B cell (primary cell): ENCODE results near the gene RASA3. TPM values are rescaled to one million over a fixed set of nuclear protein-coding genes. Genes with fewer than 3 reads are reported as not detected.
"Not testable (repeated sequence)": the region's sequence is repeated elsewhere in the genome, so short reads cannot be mapped to it uniquely, and the experiment has no call there.

ENCODE experiments used
- ATAC-seq: fragments of 200-7000 bp; cut with Tn5 transposase; one replicate; pipeline ENCODE4 v1.10.0; 2021; ENCODE audit warnings: low read depth, mild to moderate bottlenecking, moderate number of reproducible peaks, moderate library complexity
- CTCF ChIA-PET: fragments of 350-600 bp; sonication (Branson Sonifier 250); formaldehyde crosslinking; loops from one replicate; lab custom pipeline; 2021; ENCODE audit warnings: antibody characterized with exemption, inconsistent platforms; lab: Charles Lee
- POLR2A ChIA-PET: fragments of 350-600 bp; sonication (Branson Sonifier 250); formaldehyde crosslinking; loops from one replicate; lab custom pipeline; 2021; ENCODE audit warnings: antibody characterized with exemption; lab: Charles Lee
- DNase-seq: peaks from one replicate; pipeline ENCODE4 v3.0.0; 2013
- H2AFZ ChIP-seq: 2 replicates; pipeline ENCODE4 v1.6.1; 2012; ENCODE audit warnings: mild to moderate bottlenecking, low read depth, low read length; ENCODE audit not compliant: insufficient read depth, poor library complexity, severe bottlenecking
- H3K27ac ChIP-seq, 2 donors: 1 replicate in 1 of 2; 2 replicates in 1 of 2; pipeline ENCODE4 v1.5.1; 2012 to 2013; ENCODE audit warnings: low read length in 2 of 2, mild to moderate bottlenecking in 2 of 2, moderate library complexity in 1 of 2
- H3K27me3 ChIP-seq, 4 experiments: fragments of 200-600 bp in 1 of 4; sonication (generic) in 1 of 4; replicated peaks in 1 of 4; 1 replicate in 2 of 4; 2 replicates in 2 of 4; pipeline versions ENCODE4 v1.6.1 to v1.7.0; 2013 to 2016; ENCODE audit warnings: low read length in 3 of 4, mild to moderate bottlenecking in 2 of 4, mixed read lengths in 1 of 4, moderate library complexity in 1 of 4; ENCODE audit not compliant: insufficient read depth in 4 of 4, control insufficient read depth in 3 of 4; ENCODE audit errors: control extremely low read depth in 1 of 4
- H3K36me3 ChIP-seq, 2 experiments: replicated peaks in 1 of 2; 1 replicate in 1 of 2; 2 replicates in 1 of 2; pipeline versions ENCODE4 v1.6.1 to v1.7.1; 2013; ENCODE audit warnings: low read length in 1 of 2; ENCODE audit not compliant: insufficient read depth in 2 of 2, control insufficient read depth in 1 of 2; ENCODE audit errors: control extremely low read depth in 1 of 2, extremely low read depth in 1 of 2
- H3K4me1 ChIP-seq, 2 donors: fragments of 200-600 bp in 1 of 2; sonication (generic) in 1 of 2; 1 replicate in 1 of 2; 2 replicates in 1 of 2; pipeline versions ENCODE4 v1.5.1 to v1.6.1; 2013 to 2017; ENCODE audit warnings: low read length in 2 of 2; ENCODE audit not compliant: control insufficient read depth in 2 of 2, insufficient read depth in 2 of 2
- H3K4me2 ChIP-seq: replicated peaks from 2 replicates; pipeline ENCODE3; 2012; ENCODE audit warnings: mild to moderate bottlenecking, low read depth, low read length; ENCODE audit not compliant: poor library complexity, severe bottlenecking
- H3K4me3 ChIP-seq, 5 experiments: fragments of 200-600 bp in 1 of 5; sonication (generic) in 1 of 5; 1 replicate in 3 of 5; 2 replicates in 2 of 5; pipeline versions ENCODE4 v1.5.1 to v1.7.0; 2011 to 2016; ENCODE audit warnings: low read length in 4 of 5, mild to moderate bottlenecking in 4 of 5, low read depth in 2 of 5, control low read depth in 1 of 5, moderate library complexity in 1 of 5; ENCODE audit not compliant: insufficient read depth in 1 of 5; ENCODE audit errors: control extremely low read depth in 1 of 5, extremely low read depth in 1 of 5
- H3K79me2 ChIP-seq: fragments of 200-600 bp; sonication (generic); one replicate; pipeline ENCODE4 v1.6.0; 2016; ENCODE audit warnings: low read length; ENCODE audit not compliant: control insufficient read depth, insufficient read depth
- H3K9ac ChIP-seq: fragments of 200-600 bp; sonication (generic); 2 replicates; pipeline ENCODE4 v1.6.1; 2017; ENCODE audit warnings: mild to moderate bottlenecking, low read length, moderate library complexity
- H3K9me3 ChIP-seq, 3 donors: one replicate each; pipeline versions ENCODE4 v1.6.1 to v1.7.1; 2013; ENCODE audit warnings: low read length in 2 of 3; ENCODE audit not compliant: control insufficient read depth in 2 of 3, insufficient read depth in 1 of 3; ENCODE audit errors: control extremely low read depth in 1 of 3
- H4K20me1 ChIP-seq: 2 replicates; pipeline ENCODE4 v1.6.0; 2012; ENCODE audit warnings: mild to moderate bottlenecking, low read length; ENCODE audit not compliant: insufficient read depth, control insufficient read depth, poor library complexity, severe bottlenecking
- H3K27ac Mint-ChIP-seq: one replicate; pipeline ENCODE4 v1.8.0; 2021; ENCODE audit warnings: mixed read lengths
- H3K27me3 Mint-ChIP-seq: one replicate; pipeline ENCODE4 v1.8.0; 2021; ENCODE audit warnings: mixed read lengths
- H3K4me1 Mint-ChIP-seq: one replicate; pipeline ENCODE4 v1.8.0; 2021; ENCODE audit warnings: mixed read lengths
- H3K4me3 Mint-ChIP-seq: one replicate; pipeline ENCODE4 v1.8.0; 2021; ENCODE audit warnings: mixed read lengths
- H3K9me3 Mint-ChIP-seq: one replicate; pipeline ENCODE4 v1.8.0; 2022; ENCODE audit warnings: mixed read lengths; ENCODE audit not compliant: insufficient read depth
- EZH2 ChIP-seq: IDR thresholded peaks from 2 replicates; pipeline ENCODE4 v1.6.1; 2012; ENCODE audit warnings: borderline replicate concordance, low read depth, mild to moderate bottlenecking, moderate library complexity, low read length; ENCODE audit not compliant: insufficient read depth, poor library complexity, severe bottlenecking
- whole genome bisulfite sequencing: methylation state at CpG from one replicate; pipeline ENCODE4 v1.1.5; 2013; ENCODE audit warnings: missing lambda C conversion rate; ENCODE audit not compliant: insufficient coverage; 5-methylcytosine and 5-hydroxymethylcytosine counted together
- intact Hi-C: fragments of 100-400 bp; cut with micrococcal nuclease; formaldehyde crosslinking; loops from one replicate; pipeline ENCODE4 v1.10.0; 2022
- polyA plus RNA-seq: library from polyadenylated mRNA; depleted of rRNA; stranded (reverse); fragments of >200 nt; gene quantifications from 2 replicates; pipeline ENCODE4 v1.2.3, GENCODE V29; 2012
- total RNA-seq, 2 donors: library from RNA; stranded (reverse); fragments of 120-200 nt in 1 of 2; gene quantifications; 1 replicate in 1 of 2; 2 replicates in 1 of 2; pipeline versions ENCODE4 v1.2.3 to v1.2.4, GENCODE V29; 2013 to 2022
- TF ChIP-seq, protein P1 (sequence below): fragments of 200-600 bp; IDR thresholded peaks from one replicate; pipeline ENCODE4 v1.8.0; 2022; ENCODE audit warnings: antibody characterized with exemption, mild to moderate bottlenecking

The RASA3 gene
- total and polyA plus RNA-seq, 2 donors (not counting 1 experiment from before 2014, with no cell fraction given), result 54.2 to 87.4 TPM

DNA sequence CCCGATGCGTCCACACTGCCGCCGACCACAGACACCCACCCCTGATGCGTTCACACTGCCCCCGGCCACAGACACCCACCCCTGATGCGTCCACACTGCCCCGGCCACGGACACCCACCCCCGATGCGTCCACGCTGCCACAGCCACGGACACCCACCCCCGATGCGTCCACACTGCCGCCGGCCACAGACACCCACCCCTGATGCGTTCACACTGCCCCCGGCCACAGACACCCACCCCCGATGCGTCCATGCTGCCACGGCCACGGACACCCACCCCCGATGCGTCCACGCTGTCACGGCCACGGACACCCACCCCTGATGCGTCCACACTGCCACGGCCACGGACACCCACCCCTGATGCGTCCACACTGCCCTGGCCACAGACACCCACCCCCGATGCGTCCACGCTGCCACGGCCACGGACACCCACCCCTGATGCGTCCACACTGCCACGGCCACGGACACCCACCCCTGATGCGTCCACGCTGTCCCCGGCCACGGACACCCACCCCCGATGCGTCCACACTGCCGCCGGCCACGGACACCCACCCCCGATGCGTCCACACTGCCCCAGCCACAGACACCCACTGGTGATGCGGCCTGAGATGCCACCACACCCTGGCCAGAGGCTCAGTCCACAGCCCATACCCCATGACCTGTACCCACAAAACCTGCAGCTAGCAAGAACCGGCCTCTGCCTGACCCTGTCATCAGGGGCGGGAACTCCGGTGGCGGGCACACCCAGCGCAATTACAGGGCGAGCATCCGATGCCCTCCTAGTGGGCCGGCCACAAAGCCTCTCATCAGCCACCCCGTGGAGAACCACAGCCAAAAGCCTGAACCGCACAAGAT lies 28.4 kb downstream of the RASA3 start:
- intact Hi-C loops, result no loop called here
- Mint-ChIP-seq H3K4me1 (peaks cover 22% of the 10 kb centered on the region), H3K4me3 (no peak overlapping the region), H3K27me3 (no peaks in the 10 kb centered on the region), H3K27ac (peak overlapping the region; percentile 32), H3K9me3 (no peaks in the 10 kb centered on the region)
- Histone ChIP-seq H3K9me3 (peaks cover 0 to 4% (median 0%) of the 10 kb centered on the region in 3 donors), H3K4me1 (peaks cover 5 to 13% of the 10 kb centered on the region in 2 donors), H3K36me3 (peaks cover 0 to 24% of the 10 kb centered on the region in 2 experiments), H4K20me1 (peaks cover 91% of the 10 kb centered on the region), H2AFZ (no peak overlapping the region), H3K9ac (no peak overlapping the region), H3K27ac (no peak overlapping the region), H3K4me2 (no peak overlapping the region), H3K79me2 (peaks cover 92% of the 10 kb centered on the region), H3K4me3 (no peak overlapping the region), H3K27me3 (no peaks in the 10 kb centered on the region)
- ATAC-seq, result no peak
- WGBS, result 95% methylated on average over 29 of the region's 62 CpGs
- ChIA-PET POLR2A (no interaction called here), CTCF (no interaction called here)
- no peak for DNase-seq
- TF ChIP-seq, protein P1, sequence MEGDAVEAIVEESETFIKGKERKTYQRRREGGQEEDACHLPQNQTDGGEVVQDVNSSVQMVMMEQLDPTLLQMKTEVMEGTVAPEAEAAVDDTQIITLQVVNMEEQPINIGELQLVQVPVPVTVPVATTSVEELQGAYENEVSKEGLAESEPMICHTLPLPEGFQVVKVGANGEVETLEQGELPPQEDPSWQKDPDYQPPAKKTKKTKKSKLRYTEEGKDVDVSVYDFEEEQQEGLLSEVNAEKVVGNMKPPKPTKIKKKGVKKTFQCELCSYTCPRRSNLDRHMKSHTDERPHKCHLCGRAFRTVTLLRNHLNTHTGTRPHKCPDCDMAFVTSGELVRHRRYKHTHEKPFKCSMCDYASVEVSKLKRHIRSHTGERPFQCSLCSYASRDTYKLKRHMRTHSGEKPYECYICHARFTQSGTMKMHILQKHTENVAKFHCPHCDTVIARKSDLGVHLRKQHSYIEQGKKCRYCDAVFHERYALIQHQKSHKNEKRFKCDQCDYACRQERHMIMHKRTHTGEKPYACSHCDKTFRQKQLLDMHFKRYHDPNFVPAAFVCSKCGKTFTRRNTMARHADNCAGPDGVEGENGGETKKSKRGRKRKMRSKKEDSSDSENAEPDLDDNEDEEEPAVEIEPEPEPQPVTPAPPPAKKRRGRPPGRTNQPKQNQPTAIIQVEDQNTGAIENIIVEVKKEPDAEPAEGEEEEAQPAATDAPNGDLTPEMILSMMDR, result no peak
- no peak for TF ChIP-seq EZH2

DNA sequence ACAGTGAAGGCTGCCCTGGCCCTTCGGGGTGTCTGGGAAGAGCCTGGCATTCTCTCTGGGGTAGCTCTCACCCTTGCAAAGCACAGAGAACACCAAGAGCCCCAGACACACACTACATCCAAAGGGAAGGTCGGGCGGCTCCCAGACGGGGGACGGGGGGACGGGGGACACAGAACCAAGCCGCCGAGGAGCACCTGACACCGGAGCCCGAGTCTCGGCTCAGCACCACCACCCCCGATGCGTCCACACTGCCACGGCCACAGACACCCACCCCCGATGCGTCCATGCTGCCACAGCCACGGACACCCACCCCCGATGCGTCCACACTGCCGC lies 29.2 kb downstream of the RASA3 start:
- POLR2A ChIA-PET, H3K4me3 Mint-ChIP-seq: not testable (repeated sequence)

More for the DNA sequence above, 29.2 kb downstream of the RASA3 start:
- ATAC-seq, H3K27me3 ChIP-seq, intact Hi-C loops, H3K4me1 ChIP-seq, H3K9ac ChIP-seq, H3K4me3 ChIP-seq, CTCF ChIA-PET, H2AFZ ChIP-seq, H3K27ac Mint-ChIP-seq, H3K9me3 ChIP-seq, H3K27ac ChIP-seq, H3K4me2 ChIP-seq, H3K27me3 Mint-ChIP-seq, H3K9me3 Mint-ChIP-seq, DNase-seq: not testable (repeated sequence)
- WGBS, result 97% methylated on average over 6 of the region's 20 CpGs
- peaks cover 91% of the 10 kb centered on the region for H3K79me2 ChIP-seq
- H3K4me1 Mint-ChIP-seq, result peaks cover 20% of the 10 kb centered on the region
- H3K36me3 ChIP-seq, result peaks cover 0 to 18% of the 10 kb centered on the region in 2 experiments
- peaks cover 91% of the 10 kb centered on the region for H4K20me1 ChIP-seq
